Hepatocyte (in vitro differentiated cells): ENCODE data around the gene HTR4.

Experiments used
- EZH2 ChIP-seq: fragments of 200-600 bp; sonication (generic); IDR thresholded peaks from 2 replicates; pipeline ENCODE4 v1.6.1; 2016; ENCODE audit warnings: antibody characterized with exemption, mild to moderate bottlenecking, borderline replicate concordance
- EZH2phosphoT487 ChIP-seq: fragments of 200-600 bp; sonication (generic); IDR thresholded peaks from one replicate; pipeline ENCODE4 v1.6.1; 2018; ENCODE audit warnings: antibody characterized with exemption, mild to moderate bottlenecking, low read depth, moderate library complexity; ENCODE audit not compliant: unreplicated experiment, severe bottlenecking
- TF ChIP-seq, protein P1 (sequence below): fragments of 200-600 bp; sonication (generic); IDR thresholded peaks from 2 replicates; pipeline ENCODE4 v1.5.1; 2016; ENCODE audit warnings: antibody characterized with exemption, mild to moderate bottlenecking; ENCODE audit not compliant: poor library complexity

DNA sequence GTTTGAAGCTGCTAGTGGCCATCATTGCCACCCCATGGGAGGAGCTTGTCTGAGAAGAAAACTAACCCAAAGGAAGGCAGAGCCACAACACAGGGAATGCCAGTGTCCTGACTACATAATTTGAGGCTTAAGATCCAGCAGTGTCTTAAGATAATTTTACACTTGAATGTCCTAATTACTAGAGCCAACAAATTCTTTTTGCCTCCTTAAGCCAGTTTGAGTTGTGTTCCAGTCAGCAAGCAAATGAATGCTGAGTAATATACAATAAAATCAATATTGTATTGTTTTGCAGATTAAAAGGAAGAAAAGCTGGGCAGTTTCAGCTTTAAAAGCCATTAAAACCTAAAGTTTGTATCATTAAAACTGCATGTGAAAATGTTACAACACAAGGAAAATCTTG is 13.9 kb downstream of the HTR4 start:
- TF ChIP-seq, protein P1, sequence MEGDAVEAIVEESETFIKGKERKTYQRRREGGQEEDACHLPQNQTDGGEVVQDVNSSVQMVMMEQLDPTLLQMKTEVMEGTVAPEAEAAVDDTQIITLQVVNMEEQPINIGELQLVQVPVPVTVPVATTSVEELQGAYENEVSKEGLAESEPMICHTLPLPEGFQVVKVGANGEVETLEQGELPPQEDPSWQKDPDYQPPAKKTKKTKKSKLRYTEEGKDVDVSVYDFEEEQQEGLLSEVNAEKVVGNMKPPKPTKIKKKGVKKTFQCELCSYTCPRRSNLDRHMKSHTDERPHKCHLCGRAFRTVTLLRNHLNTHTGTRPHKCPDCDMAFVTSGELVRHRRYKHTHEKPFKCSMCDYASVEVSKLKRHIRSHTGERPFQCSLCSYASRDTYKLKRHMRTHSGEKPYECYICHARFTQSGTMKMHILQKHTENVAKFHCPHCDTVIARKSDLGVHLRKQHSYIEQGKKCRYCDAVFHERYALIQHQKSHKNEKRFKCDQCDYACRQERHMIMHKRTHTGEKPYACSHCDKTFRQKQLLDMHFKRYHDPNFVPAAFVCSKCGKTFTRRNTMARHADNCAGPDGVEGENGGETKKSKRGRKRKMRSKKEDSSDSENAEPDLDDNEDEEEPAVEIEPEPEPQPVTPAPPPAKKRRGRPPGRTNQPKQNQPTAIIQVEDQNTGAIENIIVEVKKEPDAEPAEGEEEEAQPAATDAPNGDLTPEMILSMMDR, result no peak
- TF ChIP-seq EZH2phosphoT487 (no peak), EZH2 (no peak)
